Hematopoietic multipotent progenitor cell treated with erythropoietin and hydrocortisone succinate and interleukin-3 and kit ligand, for 8 days (in vitro differentiated cells): Measurements from ENCODE around the gene DES.
A peak's percentile ranks its signal among the peaks of the same experiment; 100 is the strongest.
"Not testable (repeated sequence)": the region's sequence is repeated elsewhere in the genome, so short reads cannot be mapped to it uniquely, and the experiment has no call there.

Experiments used
- DNase-seq: peaks from one replicate; pipeline ENCODE4 v3.0.0-alpha.2; 2015

DES gene

DNA sequence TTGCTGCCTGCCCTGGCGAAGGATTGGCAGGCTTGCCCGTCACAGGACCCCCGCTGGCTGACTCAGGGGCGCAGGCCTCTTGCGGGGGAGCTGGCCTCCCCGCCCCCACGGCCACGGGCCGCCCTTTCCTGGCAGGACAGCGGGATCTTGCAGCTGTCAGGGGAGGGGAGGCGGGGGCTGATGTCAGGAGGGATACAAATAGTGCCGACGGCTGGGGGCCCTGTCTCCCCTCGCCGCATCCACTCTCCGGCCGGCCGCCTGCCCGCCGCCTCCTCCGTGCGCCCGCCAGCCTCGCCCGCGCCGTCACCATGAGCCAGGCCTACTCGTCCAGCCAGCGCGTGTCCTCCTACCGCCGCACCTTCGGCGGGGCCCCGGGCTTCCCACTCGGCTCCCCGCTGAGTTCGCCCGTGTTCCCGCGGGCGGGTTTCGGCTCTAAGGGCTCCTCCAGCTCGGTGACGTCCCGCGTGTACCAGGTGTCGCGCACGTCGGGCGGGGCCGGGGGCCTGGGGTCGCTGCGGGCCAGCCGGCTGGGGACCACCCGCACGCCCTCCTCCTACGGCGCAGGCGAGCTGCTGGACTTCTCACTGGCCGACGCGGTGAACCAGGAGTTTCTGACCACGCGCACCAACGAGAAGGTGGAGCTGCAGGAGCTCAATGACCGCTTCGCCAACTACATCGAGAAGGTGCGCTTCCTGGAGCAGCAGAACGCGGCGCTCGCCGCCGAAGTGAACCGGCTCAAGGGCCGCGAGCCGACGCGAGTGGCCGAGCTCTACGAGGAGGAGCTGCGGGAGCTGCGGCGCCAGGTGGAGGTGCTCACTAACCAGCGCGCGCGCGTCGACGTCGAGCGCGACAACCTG lies at the start of gene DES:
TSS of gene DES (plus strand) at position 223 of the 857 bp plus-strand sequence. CDS start at position 309, 86 bp downstream.
- DNase-seq = no peak

DNA sequence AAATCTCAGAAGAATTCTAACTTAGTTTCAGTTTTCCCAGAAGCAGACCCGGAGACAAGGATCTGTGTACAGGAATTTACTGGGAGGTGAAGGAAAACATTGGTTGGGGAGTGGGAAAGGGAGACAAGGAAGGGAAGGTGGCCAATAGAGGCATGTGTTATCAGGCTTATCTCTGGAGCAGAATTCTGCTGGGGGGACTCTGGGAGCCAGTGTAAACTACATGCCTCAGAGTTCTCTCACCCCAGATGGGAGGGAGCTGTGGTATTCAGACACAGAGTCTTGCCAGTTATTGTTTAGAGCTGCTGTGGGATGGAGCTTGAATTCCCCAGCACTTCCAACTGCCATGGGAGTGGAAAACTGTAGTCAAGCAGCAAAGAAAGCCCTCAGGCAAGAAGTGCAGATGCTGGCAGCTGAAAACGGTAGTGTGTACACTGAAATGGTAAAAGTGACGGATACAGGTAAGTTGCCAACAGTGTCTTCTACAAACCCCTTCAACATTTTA lies 49.4 kb upstream of the DES start:
- no peak for DNase-seq

DNA sequence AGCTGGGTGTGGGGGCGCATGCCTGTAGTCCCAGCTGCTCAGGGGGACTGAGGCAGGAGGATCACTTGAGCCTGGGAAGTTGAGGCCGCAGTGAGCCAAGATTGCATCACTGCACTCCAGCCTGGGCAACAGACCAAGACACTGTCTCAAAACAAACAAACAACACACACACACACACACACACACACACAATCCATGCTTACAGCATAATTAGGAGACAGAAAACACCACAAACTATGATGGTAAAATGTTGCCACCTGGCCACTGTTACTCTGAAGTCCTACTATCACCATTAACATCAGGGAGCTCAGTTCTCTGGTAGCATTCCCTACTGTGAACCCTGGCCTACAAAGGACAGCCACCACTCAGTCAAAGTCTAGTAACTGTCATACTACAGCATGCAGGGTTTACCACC lies 48.7 kb upstream of the DES start:
- no peak for DNase-seq

DNA sequence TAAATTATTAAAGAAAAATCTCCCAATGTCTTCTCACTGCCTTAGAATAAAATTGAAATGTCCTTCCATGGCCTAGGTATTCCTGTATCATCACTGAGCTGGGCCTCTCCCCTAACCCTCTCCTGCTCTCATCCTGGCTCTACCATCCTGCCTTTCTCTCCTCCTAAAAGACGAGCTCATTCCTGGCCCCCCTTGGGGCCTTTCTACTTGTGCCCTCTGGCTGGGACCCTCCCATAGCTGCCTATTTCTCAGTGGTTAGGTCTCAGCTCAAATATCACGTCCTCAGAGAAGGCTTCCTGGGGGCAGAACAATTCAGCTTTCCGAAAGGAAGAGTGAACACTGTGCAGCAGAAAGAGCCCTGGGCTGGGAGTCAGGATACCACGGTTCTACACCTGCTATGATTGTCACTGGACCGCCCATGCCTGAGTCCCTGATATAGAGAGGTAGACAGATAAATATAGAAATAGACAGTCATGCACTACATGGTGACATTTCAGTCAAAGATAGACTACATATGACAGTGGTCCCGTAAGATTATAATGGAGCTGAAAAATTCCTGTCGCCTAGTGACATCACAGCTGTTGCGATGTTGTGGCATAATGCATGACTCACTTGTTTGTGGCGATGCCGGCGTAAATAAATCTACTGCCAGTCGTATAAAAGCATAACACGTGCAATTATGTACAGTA lies 39.9 kb upstream of the DES start:
- DNase-seq = no peak

DNA sequence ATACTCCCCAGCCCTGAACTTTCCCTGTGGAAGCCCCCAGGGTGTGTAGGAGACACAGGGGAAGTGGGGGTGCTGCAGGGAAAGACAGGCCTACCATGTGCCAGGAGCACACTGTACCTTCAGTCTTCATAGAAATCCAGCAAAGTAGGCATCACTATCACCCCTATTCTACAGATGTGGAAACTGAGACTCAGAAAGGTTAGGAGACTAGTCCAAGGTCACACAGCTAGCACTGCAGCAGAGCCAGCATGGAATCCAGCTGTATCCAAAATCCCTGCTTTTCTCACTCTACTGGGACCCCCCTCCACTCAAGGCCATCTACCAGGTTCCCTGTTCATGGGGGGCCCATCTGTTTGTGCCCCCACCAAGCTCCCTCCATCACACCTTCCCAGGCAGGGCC lies 37.3 kb upstream of the DES start:
- no peak for DNase-seq

DNA sequence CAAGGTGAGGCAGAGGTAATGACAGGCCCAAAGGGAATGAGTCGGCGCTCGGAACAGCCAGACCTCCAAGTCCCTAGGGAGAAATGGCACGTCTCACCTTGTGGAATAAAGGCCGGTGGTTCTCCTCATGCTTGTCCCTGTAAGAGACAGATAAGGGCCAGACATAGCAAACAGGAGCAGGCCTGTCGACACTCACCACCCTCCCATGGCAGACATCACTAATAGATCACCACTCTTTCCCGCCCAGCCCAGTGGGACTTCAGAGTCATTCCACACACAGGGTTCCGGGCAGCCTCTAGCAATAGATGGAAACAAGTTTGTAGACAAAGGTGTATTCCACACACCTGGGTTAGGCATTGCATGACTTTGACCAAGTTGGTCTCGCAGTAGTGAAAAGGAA lies 36.7 kb upstream of the DES start:
- DNase-seq = no peak

DNA sequence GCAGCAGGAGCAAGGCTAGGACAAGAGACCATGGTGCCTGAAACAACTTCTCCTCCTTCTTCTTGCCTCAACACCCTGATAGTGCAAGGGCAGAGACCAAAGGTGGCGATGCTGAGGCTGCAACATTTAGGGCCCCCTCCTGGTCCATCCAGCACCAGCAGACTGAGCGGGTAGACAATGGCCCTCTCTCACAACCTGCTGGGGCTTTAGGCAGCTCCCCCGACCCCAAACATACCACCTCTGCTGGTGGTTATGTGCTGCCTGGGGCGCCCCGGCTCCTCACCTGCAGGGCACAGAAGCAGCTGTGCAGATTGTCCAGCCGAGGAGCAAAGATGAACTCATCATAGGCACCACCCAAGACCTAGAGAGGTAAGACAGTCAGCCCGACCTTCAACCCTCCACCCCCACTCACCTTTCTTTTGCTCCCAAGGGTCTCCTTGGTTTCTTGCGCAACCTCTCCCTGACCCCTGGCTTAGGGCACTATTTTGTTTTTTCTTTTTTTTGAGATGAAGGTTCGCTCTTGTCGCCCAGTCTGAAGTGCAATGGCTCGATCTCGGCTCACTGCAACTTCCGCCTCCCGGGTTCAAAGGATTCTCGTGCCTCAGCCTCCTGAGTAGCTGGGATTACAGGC lies 34.0 kb upstream of the DES start:
- no peak for DNase-seq

DNA sequence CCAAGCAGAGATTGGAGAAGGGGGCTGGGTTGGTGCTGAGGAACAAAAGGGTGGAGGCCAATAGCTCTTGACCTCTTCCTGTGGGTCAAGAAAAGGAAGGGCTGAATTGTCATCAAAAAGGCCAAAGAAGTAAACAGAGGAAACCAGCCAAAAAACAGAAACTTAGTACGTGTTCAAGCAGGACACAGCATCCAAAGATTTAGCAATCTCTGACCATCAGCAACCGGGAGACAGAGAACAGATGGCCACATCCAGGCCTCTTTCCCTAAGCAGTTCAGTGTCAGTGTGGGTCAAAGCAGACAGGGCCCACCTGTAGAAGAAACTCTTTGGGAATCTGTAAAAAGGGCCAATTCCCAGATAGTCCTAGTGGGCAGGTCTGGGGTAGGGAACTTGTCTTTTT lies 33.3 kb upstream of the DES start:
- DNase-seq = no peak

DNA sequence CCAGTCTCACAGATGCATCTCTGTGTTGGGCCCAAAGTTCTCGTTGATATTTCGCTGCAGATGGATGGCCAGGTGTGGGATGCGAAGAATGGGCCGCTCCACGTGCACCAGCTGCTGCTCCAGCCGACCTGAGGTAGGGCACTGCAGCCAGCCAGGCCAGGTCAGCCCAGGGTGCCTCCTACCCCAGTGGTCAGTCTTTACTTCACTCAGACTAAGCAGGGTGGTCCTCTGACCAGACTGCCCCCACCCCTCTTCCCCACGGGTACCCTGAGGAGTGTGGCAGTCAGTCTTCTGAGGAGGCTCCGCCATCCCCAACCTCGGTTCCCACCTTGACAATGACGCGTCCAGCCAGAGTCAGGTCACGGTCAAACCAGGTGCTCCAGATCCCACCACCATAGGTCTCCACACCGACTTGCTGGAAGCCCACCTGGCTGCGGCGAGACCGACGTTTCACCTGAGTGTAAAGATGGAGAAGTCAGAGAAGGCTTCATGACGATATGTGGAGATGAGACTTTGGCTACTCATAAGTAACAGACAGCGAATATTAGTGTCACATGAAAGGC lies 32.1 kb upstream of the DES start:
- no peak for DNase-seq

DNA sequence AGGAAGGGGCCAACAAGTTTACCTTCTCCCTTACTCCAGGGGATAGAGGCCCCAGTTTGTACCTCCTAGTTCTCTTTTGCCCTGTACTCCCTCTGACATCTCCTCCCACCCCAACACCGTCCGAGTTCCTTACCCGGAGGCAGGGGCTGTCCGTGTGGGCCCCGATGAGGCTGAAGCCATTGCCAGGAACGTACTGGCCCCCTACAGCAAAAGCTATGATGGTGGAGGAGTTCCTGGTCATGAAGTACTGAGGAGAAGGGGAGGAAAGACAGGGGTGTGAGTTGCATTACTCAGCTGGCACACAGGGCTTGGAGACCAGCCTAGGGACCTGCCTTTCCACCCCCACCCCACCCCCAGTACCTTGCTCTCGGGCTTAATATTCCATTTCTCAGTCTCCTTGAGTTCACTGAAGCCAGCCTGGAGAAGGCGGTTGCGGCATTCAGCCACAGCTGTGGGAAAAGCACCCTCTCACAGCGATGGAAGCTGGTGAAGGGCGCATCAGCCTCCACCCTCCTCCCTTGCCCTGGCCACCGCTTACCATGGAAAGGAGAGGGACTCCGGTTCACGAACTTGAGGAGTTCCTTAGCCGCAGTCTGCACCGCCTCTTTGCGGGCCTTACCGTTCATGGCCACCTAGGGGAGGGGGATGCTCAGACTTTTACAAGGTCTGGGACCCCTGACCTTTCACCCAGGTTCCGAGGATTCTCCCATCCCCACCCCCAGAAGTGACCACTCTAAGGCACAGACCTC lies 31.5 kb upstream of the DES start:
- DNase-seq = no peak

DNA sequence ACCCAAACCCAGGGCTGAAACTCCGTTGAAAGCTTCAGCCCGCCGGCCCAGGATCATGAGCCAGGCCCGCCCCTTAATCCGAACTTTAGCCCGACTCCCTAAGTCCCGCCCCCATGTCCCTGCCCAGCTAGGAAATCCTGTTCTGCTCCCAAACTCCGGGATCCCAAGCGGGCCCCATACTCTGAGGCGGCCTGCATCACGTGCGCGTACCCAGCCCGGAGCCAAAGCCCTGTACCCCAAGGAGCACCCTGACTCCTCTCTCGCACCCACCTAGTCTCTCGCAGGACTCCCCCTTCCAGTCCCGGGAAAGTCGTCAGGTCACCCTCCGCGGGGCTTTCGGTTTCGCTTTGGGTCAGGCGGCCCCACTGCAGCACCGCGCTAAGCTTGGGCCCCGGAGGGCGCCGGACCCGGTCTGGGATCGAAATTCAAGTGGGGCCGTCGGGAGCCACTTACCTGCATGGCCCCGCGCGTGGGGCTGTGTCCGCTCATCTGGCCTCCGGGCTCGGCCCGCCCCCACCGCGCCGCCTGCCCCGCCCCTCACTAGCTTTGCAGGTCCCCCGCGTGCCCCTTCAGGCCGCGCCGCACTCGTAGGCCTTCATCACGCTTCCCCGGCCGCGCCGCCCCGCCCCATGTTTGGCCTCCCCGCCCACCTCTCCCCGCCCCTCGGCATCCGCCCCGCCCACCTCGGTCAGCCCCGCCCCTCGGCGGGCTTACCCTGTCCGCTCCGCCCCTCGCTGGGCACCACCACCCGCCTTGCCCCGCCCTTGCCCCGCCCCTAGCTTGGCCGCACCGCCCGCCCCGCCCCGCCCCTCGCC lies 30.7 kb upstream of the DES start, which contains the start of gene DNPEP:
TSS of gene DNPEP (minus strand) at position 607 of the 815 bp plus-strand sequence. CDS start at position 489, 118 bp downstream.
- DNase-seq = peak; percentile 86

DNA sequence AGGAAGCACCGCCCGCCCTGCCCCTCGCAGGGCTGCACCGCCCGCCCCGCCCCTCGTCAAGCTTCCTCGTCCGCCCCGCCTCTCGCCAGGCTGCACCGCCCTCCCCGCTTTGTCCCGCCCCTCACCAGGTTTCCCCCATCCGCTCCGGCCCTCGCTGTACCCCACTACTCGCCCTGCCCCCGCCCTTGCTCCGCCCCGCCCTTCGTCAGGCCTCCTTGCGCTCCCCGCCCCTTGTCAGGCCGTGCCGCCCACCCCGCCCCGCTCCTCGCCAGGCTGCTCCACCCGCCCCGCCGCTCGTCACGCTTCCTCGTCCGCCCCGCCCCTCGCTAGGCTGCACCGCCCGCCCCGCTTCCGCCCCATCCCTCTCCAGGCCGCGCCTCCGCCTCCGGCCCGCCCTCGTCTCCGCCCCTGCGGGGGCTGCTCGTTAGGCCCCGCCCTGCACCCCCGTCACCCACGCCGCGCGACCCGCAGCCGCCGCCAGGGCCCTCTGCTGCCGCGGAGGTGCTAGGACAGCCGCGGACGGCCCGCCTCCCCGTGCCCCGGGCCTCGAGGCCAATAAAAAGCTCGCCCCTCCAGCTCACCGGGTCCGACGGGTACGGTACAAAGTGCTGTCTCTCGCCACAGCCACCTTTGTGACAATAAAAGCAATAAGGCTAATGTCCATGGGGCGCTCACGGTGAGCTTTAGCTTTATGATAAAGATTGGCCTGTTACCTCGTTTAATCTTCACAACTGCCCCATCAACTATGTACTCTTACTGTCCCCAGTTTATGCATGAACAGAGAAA lies 29.9 kb upstream of the DES start:
- peak; percentile 92 for DNase-seq

DNA sequence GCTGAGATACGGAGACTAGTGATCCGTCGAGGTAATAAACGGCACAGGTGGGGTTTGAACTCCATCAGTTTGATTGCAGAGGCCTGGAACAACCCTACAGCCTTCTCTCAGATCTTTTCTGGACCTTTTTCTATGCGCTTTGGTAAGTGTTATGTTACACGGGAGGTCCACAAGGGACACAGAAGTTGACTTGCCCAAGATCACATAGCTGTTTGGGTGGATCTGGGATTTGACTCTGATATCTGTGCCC lies 29.3 kb upstream of the DES start:
- no peak for DNase-seq

DNA sequence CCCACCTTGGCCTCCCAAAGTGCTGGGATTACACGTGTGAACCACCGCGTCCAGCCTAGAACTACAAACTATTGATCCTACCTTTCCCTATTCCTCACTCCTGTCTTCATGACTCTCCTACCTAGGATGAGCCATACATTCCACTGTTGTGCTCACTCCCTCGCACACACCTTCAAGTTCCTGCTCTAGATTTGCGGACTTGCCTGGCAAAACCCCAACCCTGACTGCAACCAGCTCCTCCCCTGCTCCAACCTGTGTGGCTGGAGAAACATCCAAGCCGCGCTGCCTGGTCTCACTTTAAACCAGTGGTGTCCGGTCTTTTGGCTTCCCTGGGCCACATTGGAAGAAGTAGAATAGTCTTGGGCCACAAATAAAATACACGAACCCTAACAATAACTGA lies 25.4 kb upstream of the DES start:
- no peak for DNase-seq

DNA sequence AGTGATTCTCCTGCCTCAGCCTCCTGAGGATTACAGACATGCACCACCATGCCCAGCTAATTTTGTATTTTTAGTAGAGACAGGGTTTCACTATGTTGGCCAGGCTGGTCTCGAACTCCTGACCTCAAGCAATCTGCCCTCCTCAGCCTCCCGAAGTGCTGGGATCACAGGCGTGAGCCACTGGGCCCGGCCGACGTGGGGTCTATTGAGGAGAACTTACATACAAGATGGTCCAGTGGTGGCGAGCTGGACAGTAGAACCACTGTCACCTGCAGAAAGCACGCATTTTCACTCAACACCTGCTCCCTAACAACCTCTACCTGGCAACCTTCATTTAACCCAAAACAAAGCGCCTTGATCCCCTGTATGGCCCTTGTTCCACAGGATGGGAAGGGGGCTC lies 23.1 kb upstream of the DES start:
- DNase-seq = not testable (repeated sequence)

DNA sequence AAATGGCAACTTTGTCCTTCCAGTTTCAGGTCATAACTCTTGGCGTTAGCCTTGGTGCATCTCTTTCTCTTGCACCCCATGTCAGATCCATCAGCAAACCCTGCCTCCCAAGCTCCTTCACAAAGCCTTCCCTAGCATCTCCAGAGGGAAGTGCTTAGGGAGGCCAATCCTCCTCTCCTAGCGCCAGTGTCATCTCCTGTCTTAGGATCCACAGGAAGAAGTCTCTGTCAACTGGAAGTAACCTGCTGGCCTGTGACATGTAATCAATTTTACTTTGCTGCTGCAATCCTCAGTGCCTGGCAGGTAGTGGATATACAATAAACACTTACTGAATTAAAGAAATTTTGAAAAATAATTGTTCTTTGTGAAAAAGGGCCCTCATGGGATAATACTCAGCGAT lies 22.6 kb upstream of the DES start:
- DNase-seq = no peak

DNA sequence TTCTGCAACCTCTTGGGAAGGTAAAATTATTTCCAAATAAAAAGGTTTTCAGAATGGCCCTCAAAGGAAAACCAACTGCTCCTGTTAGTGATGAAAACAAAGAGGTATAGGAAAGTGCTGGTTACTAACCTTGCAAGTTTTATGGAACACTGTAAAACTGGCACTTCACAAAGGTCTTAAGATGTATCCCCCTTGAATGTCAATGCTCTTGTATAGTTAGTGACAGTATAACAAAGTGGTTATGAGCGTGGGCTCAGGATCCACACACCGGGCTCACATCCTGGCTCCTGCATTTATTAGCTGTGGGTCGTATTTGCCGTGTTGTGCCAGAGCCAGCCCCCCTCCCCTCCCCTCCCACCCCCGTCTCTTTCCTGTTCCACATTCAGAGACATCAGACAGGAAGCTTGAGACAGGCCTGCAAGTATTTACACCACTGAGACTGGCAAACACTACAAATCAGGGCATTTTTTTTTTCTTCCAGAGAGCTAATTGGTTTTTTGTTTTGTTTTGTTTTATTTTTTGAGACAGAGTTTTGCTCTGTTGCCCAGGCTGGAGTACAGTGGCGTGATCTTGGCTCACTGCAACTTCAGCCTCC lies 21.2 kb upstream of the DES start:
- no peak for DNase-seq

DNA sequence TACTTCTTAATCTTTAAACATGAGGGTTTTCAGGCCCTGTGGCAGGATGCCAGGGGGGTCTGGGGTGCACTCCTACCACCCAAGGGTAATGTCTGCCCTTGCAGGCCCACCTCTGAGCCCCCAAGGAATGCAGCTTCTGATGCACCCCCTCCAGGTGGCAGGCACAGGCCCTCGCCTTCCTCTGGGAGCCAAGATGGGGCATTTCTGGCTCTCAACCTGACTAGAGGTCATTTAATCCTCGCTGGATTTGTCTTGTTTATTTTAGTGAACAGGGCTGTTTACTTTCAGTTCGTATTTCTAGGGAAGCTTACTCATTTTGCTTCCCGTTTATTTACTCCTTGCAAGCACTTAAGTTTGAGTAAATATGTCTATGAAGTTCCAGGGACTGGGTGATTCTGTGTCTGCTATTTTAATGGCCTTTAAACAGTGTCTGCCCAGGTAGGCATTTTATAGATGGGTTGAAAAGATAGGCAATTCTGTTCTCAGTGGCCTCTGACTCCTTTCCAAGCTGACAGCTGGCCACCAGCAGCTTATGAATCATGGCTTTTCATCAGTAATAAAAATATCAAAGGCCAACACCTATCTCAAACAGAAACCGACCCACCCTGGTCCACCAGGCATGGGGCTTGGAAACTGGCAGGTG lies 19.3 kb upstream of the DES start:
- no peak for DNase-seq

DNA sequence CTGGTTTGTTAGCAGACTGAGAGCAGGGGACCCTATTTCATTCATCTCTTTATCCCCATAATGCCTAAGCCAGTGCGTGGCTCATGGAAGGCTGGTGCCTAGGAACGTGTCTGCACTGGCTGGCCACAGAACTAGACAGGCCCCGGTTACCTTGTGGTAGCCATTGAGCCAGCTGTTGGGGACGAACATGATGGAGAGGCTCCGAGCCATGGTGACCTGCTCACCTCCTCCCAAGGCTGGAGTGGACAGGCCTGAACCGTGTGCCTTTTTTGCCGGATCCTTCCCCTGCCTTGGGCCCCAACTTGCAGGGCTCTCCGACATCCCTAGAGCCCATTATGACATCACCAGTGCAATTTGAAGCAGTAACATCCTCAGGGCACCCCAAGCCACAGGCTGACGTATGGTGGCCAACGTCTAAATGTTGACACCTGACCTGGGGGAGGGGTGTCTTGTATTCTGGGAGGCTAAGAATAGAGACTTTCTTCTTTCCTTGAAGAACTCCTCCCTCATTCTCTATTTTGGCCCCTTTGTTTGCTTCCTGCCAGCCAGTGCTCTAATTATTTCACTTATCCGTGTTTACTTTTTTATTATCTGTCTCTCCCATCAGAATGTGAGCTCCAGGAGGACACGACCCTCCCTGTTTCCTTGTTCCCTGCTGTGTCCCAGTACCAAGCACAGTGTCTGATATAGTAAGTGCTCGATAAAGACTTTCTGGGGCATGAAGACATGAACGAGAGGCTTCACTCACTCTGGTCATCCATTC lies 18.3 kb upstream of the DES start:
- no peak for DNase-seq
